OCI-LY1 (cell line): ENCODE measurements around the gene CENPX.
"Not testable (repeated sequence)": the region's sequence is repeated elsewhere in the genome, so short reads cannot be mapped to it uniquely, and the experiment has no call there.

Experiments used
- H2AFZ ChIP-seq: fragments of 200-600 bp; sonication (generic), shearing (Covaris generic); 2 replicates; pipeline ENCODE4 v1.6.0; 2014; ENCODE audit warnings: antibody characterized with exemption, mild to moderate bottlenecking, low read length
- H3F3A ChIP-seq: fragments of 200-600 bp; sonication (generic), shearing (Covaris generic); 2 replicates; pipeline ENCODE4 v1.6.0; 2014; ENCODE audit warnings: mild to moderate bottlenecking, antibody characterized with exemption, low read length, moderate library complexity; ENCODE audit not compliant: insufficient read depth
- H3K27ac ChIP-seq: fragments of 200-600 bp; sonication (generic); 2 replicates; pipeline ENCODE4 v1.5.1; 2014; ENCODE audit warnings: low read length, mixed run types, mild to moderate bottlenecking, low read depth; ENCODE audit not compliant: poor library complexity, severe bottlenecking
- H3K27me3 ChIP-seq: fragments of 200-600 bp; sonication (generic); 2 replicates; pipeline ENCODE4 v1.6.0; 2014; ENCODE audit warnings: antibody characterized with exemption, mild to moderate bottlenecking, low read length, moderate library complexity; ENCODE audit not compliant: insufficient read depth
- H3K36me3 ChIP-seq: fragments of 200-600 bp; sonication (generic); 2 replicates; pipeline ENCODE4 v1.6.1; 2014; ENCODE audit warnings: mild to moderate bottlenecking, antibody characterized with exemption, low read length, moderate library complexity, mixed read lengths; ENCODE audit not compliant: insufficient read depth
- H3K4me1 ChIP-seq: fragments of 200-600 bp; sonication (generic); 2 replicates; pipeline ENCODE4 v1.5.1; 2014; ENCODE audit warnings: mild to moderate bottlenecking, low read length, moderate library complexity; ENCODE audit not compliant: insufficient read depth, severe bottlenecking
- H3K4me2 ChIP-seq: fragments of 200-600 bp; sonication (generic), shearing (Covaris generic); 2 replicates; pipeline ENCODE4 v1.6.1; 2014; ENCODE audit warnings: low read length
- H3K4me3 ChIP-seq: fragments of 200-600 bp; sonication (generic); 2 replicates; pipeline ENCODE4 v1.5.1; 2014; ENCODE audit warnings: low read length, low read depth, mild to moderate bottlenecking, mixed read lengths; ENCODE audit not compliant: poor library complexity, severe bottlenecking
- H3K79me2 ChIP-seq: fragments of 200-600 bp; shearing (Covaris generic); 2 replicates; pipeline ENCODE4 v1.6.1; 2016; ENCODE audit warnings: mixed run types, low read length, mixed read lengths; ENCODE audit not compliant: insufficient read depth
- H3K9ac ChIP-seq: fragments of 200-600 bp; sonication (generic), shearing (Covaris generic); 2 replicates; pipeline ENCODE4 v1.6.1; 2014; ENCODE audit warnings: mild to moderate bottlenecking, low read length, mixed read lengths
- H3K9me2 ChIP-seq: fragments of 200-600 bp; sonication (generic), shearing (Covaris generic); 2 replicates; pipeline ENCODE4 v1.6.1; 2014; ENCODE audit warnings: low read depth, mild to moderate bottlenecking, low read length, mixed read lengths
- H3K9me3 ChIP-seq: fragments of 200-600 bp; shearing (Covaris generic); 2 replicates; pipeline ENCODE4 v1.6.1; 2014; ENCODE audit warnings: low read length, mixed read lengths
- H4K20me1 ChIP-seq: fragments of 200-600 bp; sonication (generic), shearing (Covaris generic); 2 replicates; pipeline ENCODE4 v1.6.0; 2016; ENCODE audit warnings: mild to moderate bottlenecking, low read length; ENCODE audit not compliant: insufficient read depth
- CTCF ChIP-seq: fragments of 200-600 bp; sonication (generic), shearing (Covaris generic); IDR thresholded peaks from 2 replicates; pipeline ENCODE4 v1.5.1; 2017; ENCODE audit warnings: mild to moderate bottlenecking, antibody characterized with exemption, low read length, moderate library complexity, mixed read lengths
- EZH2 ChIP-seq: fragments of 200-600 bp; sonication (generic), shearing (Covaris generic); IDR thresholded peaks from 2 replicates; pipeline ENCODE4 v1.8.0; 2017; ENCODE audit warnings: borderline replicate concordance, mixed run types, mild to moderate bottlenecking, antibody characterized with exemption, low read length, moderate library complexity, mixed read lengths

The CENPX gene

GRCh38 chr17:82042649-82043048 lies 20.0 kb upstream of the CENPX start:
- Histone ChIP-seq H3F3A (no peaks in the 10 kb centered on the region), H3K9me2 (no peaks in the 10 kb centered on the region), H2AFZ (no peak overlapping the region), H3K79me2 (no peaks in the 10 kb centered on the region), H3K4me1 (peaks cover 5% of the 10 kb centered on the region), H3K4me3 (no peak overlapping the region), H3K9me3 (no peaks in the 10 kb centered on the region), H3K27me3 (no peaks in the 10 kb centered on the region), H3K36me3 (no peaks in the 10 kb centered on the region), H3K27ac (no peak overlapping the region), H3K4me2 (no peak overlapping the region), H3K9ac (no peak overlapping the region), H4K20me1 (no peaks in the 10 kb centered on the region)
- no peak for TF ChIP-seq EZH2
- TF ChIP-seq CTCF: no peak

DNA sequence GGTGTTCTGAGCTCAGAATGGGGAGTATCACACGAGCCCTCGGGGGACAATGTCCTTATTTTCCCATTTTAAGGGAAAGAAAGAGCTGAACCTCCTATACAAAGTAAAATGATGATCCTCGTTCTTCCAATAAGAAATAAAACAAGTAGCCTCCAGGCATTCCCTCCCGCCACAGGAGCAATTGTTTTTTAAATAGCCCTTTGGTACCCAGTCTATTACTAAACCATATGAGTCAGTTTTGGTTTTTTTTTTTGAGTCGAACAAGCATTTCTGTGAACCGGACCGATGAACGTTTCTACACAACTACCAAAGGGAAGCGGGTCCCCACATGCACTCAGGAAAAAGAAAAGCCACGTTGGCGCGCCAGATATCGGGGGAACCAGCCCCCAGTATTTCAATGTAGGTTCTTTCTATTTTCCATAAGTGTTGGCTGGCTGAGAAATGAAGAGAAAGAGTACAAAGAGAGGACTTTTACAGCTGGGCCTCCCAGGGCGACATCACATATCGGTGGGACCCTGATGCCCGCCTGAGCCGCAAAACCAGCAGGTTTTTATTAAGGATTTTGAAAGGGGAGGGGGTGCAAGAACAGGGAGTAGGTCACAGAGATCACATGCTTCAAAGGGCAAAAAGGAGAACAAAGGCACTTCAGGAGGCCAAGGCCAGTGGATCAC lies 18.6 kb upstream of the CENPX start:
- Histone ChIP-seq H3K9ac (no peak overlapping the region), H3K79me2 (no peaks in the 10 kb centered on the region), H4K20me1 (no peaks in the 10 kb centered on the region), H3K4me3 (no peak overlapping the region), H3K27me3 (no peaks in the 10 kb centered on the region), H3K36me3 (0 out of 2 replicates have a peak, but pooled peaks cover 4% of the 10 kb centered on the region), H3F3A (no peaks in the 10 kb centered on the region), H3K4me2 (no peak overlapping the region), H3K27ac (no peak overlapping the region), H3K9me3 (no peaks in the 10 kb centered on the region), H3K4me1 (peaks cover 12% of the 10 kb centered on the region), H2AFZ (no peak overlapping the region), H3K9me2 (no peaks in the 10 kb centered on the region)
- TF ChIP-seq CTCF: no peak
- no peak for TF ChIP-seq EZH2

GRCh38 chr17:82039695-82040299 lies 17.1 kb upstream of the CENPX start:
- Histone ChIP-seq H3K27me3 (no peaks in the 10 kb centered on the region), H3K9me2 (no peaks in the 10 kb centered on the region), H3F3A (no peaks in the 10 kb centered on the region; the same call in 1 of the 2 replicates), H3K27ac (no peak overlapping the region), H3K9me3 (no peaks in the 10 kb centered on the region), H3K79me2 (no peaks in the 10 kb centered on the region), H2AFZ (no peak overlapping the region), H3K9ac (no peak overlapping the region), H3K4me2 (no peak overlapping the region), H3K4me3 (no peak overlapping the region), H3K4me1 (peaks cover 20% of the 10 kb centered on the region), H3K36me3 (0 out of 2 replicates have a peak, but pooled peaks cover 6% of the 10 kb centered on the region), H4K20me1 (no peaks in the 10 kb centered on the region)
- no peak for TF ChIP-seq EZH2
- TF ChIP-seq CTCF: no peak

DNA sequence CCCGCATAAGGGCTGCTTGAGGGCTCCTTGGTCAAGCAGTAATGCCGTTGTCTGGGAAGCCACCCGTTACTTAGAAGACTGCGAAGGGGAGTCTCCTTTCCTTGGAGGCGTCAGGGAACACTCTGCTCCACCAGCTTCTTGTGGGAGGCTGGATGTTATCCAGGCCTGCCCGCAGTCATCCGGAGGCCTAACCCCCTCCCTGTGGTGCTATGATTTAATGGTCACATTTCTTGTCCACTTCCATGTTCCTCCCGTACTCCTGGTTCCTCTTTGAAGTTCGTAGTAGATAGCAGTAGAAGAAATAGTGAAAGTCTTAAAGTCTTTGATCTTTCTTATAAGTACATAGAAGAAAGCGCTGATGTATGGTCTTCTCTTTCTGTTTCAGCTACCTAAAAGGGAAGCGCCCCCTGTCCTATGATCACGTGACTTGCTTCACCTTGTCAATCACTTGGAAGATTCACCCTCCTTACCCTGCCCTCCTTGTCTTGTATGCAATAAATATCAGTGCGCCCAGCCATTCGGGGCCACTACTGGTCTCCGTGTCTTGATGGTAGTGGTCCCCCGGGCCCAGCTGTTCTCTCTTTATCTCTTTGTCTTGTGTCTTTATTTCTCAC lies 16.2 kb upstream of the CENPX start:
- not testable (repeated sequence) for H3K27ac ChIP-seq, H3K4me2 ChIP-seq, H3K9me3 ChIP-seq, H3F3A ChIP-seq, H3K27me3 ChIP-seq, H2AFZ ChIP-seq, H4K20me1 ChIP-seq, H3K9me2 ChIP-seq, H3K9ac ChIP-seq, H3K36me3 ChIP-seq, H3K79me2 ChIP-seq, H3K4me3 ChIP-seq
- H3K4me1 ChIP-seq: peaks cover 20% of the 10 kb centered on the region
